Neural cell (in vitro differentiated cells): ENCODE results near the gene CCIN.

Source experiments
- CTCF ChIP-seq: fragments of 450-650 bp; IDR thresholded peaks from 2 replicates; pipeline ENCODE4 v1.5.1; 2014; ENCODE audit warnings: antibody characterized with exemption, mild to moderate bottlenecking, moderate library complexity; ENCODE audit not compliant: poor library complexity, severe bottlenecking
- EP300 ChIP-seq: fragments of 450-650 bp; conservative IDR thresholded peaks from 2 replicates; pipeline ENCODE4 v1.6.1; 2014; ENCODE audit warnings: antibody characterized with exemption, mild to moderate bottlenecking, moderate library complexity; ENCODE audit not compliant: poor library complexity, severe bottlenecking

DNA sequence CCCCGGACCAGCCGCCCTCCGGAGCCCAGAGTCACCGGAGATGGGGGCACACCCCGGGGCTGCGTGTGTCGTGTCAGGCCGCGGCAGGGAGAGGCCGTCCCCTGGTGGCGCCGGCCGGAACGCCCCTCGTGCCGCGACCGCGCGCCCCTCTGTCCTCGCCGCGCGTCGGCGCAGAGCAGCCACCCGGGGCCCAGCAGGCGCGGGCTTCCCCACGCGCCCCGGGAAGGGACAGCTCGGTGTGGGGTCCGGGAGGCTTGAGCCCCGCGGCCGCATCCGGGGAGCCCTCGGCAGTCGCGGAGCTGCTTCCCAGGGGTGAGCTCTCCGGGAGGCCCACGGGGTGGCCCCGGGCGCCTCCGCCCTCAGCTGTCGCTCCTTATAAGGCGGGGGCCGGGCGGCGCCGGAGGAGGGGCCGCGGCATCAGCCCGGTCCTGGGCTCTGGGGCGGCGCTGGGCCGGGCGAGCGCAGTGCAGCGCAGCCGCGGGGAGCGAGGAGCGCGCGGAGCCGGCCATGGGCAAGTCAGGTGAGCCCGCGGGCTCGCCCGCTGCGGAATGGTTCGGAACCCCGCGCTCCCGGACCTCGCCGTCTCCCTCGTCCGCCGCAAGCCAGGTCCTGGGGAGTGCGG is 32.8 kb upstream of the CCIN start, which contains the start of gene GLIPR2:
- TF ChIP-seq CTCF: peak; percentile 66
- peak; percentile 35 for TF ChIP-seq EP300
